IPS-18a (cell line): ENCODE results near the gene RPS15.

Experiments used
- H3K27ac ChIP-seq: one replicate; pipeline ENCODE4 v1.5.1; 2013; ENCODE audit warnings: low read length
- H3K27me3 ChIP-seq: one replicate; pipeline ENCODE4 v1.6.1; 2013; ENCODE audit warnings: mild to moderate bottlenecking, low read length; ENCODE audit not compliant: control insufficient read depth, insufficient read depth
- H3K36me3 ChIP-seq: one replicate; pipeline ENCODE4 v1.6.1; 2013; ENCODE audit warnings: low read depth, low read length; ENCODE audit not compliant: control insufficient read depth
- H3K4me1 ChIP-seq: one replicate; pipeline ENCODE4 v1.6.1; 2013; ENCODE audit warnings: low read depth, low read length; ENCODE audit not compliant: control insufficient read depth
- H3K4me3 ChIP-seq: one replicate; pipeline ENCODE4 v1.5.1; 2013; ENCODE audit warnings: low read length
- H3K9ac ChIP-seq: one replicate; pipeline ENCODE4 v1.6.1; 2013; ENCODE audit warnings: mild to moderate bottlenecking, low read length, moderate library complexity
- H3K9me3 ChIP-seq: one replicate; pipeline ENCODE4 v1.6.1; 2013; ENCODE audit warnings: low read depth, low read length; ENCODE audit not compliant: control insufficient read depth

Gene RPS15

GRCh38 chr19:1445185-1445931 is 7.2 kb downstream of the RPS15 start:
- Histone ChIP-seq H3K4me3 (peak overlapping the region; percentile 62), H3K27me3 (peaks cover 62% of the 10 kb centered on the region), H3K4me1 (no peaks in the 10 kb centered on the region), H3K27ac (no peak overlapping the region), H3K9me3 (no peaks in the 10 kb centered on the region), H3K9ac (no peak overlapping the region), H3K36me3 (peaks cover 17% of the 10 kb centered on the region)

DNA sequence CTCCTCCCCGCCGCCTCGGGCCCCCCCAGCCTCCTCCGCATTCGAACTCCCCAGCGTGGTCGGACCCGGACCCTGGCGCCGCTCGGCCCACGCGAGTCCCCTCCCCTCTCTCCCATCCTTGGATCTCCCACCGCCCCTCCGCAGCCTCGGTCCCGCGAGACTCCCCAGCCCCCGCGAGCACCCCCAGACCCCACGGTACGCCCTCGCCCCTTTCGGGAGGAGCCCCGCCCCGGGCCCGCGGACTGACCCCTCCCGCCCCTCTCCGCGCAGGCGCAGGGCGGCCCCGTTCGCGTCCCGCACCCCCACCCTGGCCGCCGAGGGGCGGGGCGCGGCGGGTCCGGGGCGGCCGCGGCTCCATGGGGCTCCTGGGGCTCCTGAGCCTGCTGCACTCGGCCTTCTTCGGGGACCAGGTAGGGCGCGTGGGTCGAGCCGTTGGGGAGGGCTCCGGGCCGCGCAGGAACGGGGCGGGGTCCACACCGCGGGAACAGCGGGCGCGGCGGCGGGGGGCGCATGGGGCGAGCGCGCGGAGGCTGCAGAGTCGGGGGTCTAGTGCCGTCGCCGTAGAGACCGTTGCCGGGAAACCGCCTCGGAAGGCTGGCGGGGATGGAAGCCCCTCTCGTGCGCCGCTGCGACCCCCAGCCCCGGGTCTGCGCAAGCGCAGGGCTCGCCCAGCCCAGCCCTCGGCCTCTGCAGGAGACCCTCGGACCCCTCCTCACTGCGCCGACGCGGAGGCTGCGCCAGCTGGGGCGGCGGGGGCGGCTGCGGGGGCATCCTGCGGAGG is 7.9 kb downstream of the RPS15 start:
- Histone ChIP-seq H3K4me1 (no peaks in the 10 kb centered on the region), H3K36me3 (peaks cover 10% of the 10 kb centered on the region), H3K9me3 (no peaks in the 10 kb centered on the region), H3K9ac (no peak overlapping the region), H3K4me3 (peak overlapping the region; percentile 24), H3K27me3 (peaks cover 70% of the 10 kb centered on the region), H3K27ac (no peak overlapping the region)

- Histone ChIP-seq H3K4me3 (no peak overlapping the region), H3K27ac (no peak overlapping the region), H3K4me1 (no peaks in the 10 kb centered on the region), H3K9ac (no peak overlapping the region), H3K27me3 (peaks cover 77% of the 10 kb centered on the region), H3K9me3 (no peaks in the 10 kb centered on the region), H3K36me3 (peaks cover 2% of the 10 kb centered on the region)
These were observed 8.7 kb downstream of the RPS15 start for GRCh38 chr19:1446713-1447481.

DNA sequence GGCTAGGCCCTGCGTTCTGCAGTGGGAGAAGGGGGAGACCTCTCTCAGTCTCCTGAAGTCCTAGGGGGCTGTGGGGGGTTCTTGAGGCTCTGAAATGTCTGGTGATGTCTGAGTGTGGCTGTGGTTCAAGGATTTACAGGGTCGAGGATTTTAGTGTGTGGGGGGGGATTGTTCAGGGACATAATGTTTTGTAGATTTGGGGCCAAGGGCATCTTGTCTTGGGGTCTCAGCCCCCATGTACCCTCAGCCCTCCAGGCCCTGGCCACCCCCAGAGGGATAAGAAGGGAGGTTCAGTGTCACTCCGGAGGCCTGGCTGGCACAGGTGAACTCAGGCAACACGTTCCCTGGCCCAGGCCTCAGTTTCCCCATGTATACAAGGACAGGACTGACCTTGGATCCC is 9.3 kb downstream of the RPS15 start:
- Histone ChIP-seq H3K4me3 (no peak overlapping the region), H3K27me3 (peaks cover 84% of the 10 kb centered on the region), H3K4me1 (peaks cover 4% of the 10 kb centered on the region), H3K9ac (no peak overlapping the region), H3K36me3 (no peaks in the 10 kb centered on the region), H3K27ac (no peak overlapping the region), H3K9me3 (no peaks in the 10 kb centered on the region)

DNA sequence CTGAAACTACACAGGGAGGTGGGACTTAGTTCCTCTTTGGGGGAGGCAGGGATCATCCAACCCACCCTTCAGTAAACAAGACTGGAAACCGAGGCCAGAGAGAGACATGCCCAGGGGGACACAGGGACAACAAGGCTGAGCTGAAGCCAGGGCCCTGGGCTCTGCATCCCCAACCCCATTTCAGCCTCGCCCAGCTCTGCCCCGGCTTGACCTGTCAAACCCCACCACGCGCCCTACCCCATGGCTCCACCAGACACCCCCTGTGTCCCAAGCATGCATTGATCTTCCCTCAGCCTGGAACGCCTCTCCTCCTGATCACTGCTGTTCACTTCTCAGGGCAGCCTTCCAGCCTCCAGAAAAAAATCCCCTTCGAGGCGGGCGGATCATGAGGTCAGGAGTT is 9.7 kb downstream of the RPS15 start:
- peaks cover 7% of the 10 kb centered on the region for H3K4me1 ChIP-seq
- no peak overlapping the region for H3K9ac ChIP-seq
- no peak overlapping the region for H3K27ac ChIP-seq
- peaks cover 88% of the 10 kb centered on the region for H3K27me3 ChIP-seq
- no peaks in the 10 kb centered on the region for H3K9me3 ChIP-seq
- H3K4me3 ChIP-seq, result no peak overlapping the region
- no peaks in the 10 kb centered on the region for H3K36me3 ChIP-seq

GRCh38 chr19:1449467-1450442 is 11.6 kb downstream of the RPS15 start, which contains the start of gene APC2:
TSS of gene APC2 (plus strand) at chr19:1450121. CDS start at chr19:1453002, 2,881 bp downstream.
- H3K9ac ChIP-seq, result peak within 1 kb of the TSS; percentile 20
- no peak within 1 kb of the TSS for H3K27ac ChIP-seq

DNA sequence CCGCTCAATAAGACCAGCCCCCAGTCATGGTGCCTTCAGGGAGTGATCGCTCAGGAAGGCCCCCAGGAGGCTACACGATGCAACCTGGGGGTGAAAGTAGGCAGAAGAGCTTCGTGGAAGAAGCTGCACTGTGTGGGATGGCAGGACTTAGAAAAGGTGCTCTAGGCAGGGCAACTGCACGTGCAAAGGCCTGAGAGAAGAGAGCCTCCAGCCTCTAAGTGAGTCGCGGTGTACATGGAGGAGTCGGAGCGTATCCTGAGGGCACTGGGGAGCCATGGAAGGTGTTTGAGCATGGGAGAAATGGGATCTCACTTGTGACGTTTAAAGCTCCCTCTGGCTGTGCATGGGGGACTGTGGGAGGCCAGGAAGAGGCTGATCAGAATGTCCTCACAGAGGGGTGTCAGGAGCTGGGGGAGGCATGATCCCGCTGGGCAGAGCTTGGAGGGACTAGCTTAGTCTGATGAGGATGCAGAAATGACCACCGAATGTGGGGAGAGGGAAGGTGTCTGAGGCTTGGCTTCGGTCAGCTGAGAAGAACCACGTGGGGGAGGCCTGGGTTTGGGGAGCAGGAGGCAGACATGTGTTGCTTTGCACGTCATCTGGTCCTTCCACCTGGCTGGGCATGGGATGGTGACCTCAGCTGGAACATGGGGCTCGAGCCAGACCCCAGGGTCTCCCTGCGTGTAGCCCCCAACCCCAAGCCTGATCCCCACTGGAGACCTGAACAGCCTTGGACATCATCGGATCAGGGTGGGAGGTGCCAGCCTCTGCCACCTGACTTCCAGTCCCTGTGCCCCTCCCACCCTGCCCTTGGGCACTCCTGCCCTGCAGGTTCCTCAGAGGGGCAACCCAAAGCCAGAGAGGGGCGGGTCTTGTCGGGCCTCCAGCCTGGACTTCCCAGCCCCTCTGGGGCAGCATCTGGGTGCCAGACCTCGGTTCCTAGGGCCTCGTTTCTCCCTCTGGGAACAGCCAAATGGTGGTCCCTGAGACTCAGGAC is 12.8 kb downstream of the RPS15 start:
- no peak overlapping the region for H3K9ac ChIP-seq

More at GRCh38 chr19:1449467-1450442, 11.6 kb downstream of the RPS15 start, which contains the start of gene APC2:
- Histone ChIP-seq H3K36me3 (no peaks in the 10 kb centered on the region), H3K27me3 (peaks cover 98% of the 10 kb centered on the region), H3K4me1 (peaks cover 7% of the 10 kb centered on the region), H3K4me3 (peak within 1 kb of the TSS; percentile 27), H3K9me3 (no peaks in the 10 kb centered on the region)

DNA sequence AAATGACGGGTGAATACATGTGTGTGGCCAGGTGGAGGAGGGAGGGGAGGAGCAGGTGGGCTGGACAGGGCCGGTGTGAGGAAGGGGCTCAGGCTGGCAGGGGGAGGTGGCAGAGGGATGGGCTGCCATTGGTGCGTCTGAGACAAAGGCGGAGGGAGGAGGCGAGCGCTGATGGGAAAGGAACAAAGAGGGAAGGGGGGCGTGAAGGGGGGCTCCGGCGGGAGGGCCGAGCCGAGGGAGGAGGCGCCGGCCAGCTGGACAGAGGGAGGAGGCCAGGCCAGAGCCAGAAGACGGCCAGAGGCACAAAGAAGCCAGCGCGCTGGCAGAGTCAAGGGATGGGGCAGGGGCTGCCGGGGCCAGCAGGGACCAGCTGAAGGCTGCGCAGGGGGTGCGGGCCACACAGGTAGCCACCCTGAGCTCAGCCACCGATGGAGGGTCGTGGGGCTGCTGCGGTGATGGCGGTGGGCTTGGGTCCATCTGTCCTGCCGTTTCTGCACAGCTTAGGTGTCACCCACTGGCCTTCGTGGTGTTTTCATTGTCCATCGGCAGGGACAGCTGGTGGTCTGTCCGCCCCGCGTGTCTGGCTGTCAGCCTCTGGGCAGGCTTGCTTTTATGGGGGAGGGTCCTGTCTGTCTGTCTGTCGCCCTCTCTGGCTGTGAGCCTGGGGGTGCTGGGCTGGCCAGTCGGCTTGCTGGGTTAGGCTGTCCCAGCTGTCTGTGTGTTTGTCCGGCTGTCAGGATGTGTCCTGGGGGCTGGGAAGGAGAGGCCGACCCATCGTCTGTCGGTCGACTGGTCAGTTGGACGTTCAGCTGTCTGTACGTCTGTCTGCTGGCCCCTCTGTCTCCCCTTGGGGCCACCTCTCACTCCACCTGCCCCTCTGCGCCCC is 14.0 kb downstream of the RPS15 start:
- H3K4me3 ChIP-seq, result no peak overlapping the region
- H3K4me1 ChIP-seq, result peaks cover 7% of the 10 kb centered on the region
- H3K9ac ChIP-seq, result no peak overlapping the region
- no peak overlapping the region for H3K27ac ChIP-seq
- no peaks in the 10 kb centered on the region for H3K9me3 ChIP-seq
- no peaks in the 10 kb centered on the region for H3K36me3 ChIP-seq
- H3K27me3 ChIP-seq, result peaks cover 99% of the 10 kb centered on the region

More for the DNA sequence above, 12.8 kb downstream of the RPS15 start:
- Histone ChIP-seq H3K27me3 (peaks cover 99% of the 10 kb centered on the region), H3K4me3 (no peak overlapping the region), H3K27ac (no peak overlapping the region), H3K9me3 (no peaks in the 10 kb centered on the region), H3K36me3 (no peaks in the 10 kb centered on the region), H3K4me1 (peaks cover 7% of the 10 kb centered on the region)

GRCh38 chr19:1452802-1453524 is 14.8 kb downstream of the RPS15 start:
- Histone ChIP-seq H3K36me3 (no peaks in the 10 kb centered on the region), H3K9ac (no peak overlapping the region), H3K27me3 (peaks cover 99% of the 10 kb centered on the region), H3K27ac (no peak overlapping the region), H3K9me3 (no peaks in the 10 kb centered on the region), H3K4me1 (peaks cover 7% of the 10 kb centered on the region), H3K4me3 (no peak overlapping the region)
